HG03060 (cell line): ENCODE data around the gene CACNG7.

ENCODE experiments used
- ATAC-seq: cut with Tn5 transposase; IDR thresholded peaks from one replicate; pipeline ENCODE4 v1.9.1; 2021; ENCODE audit warnings: low read depth, moderate number of reproducible peaks; ENCODE audit not compliant: unreplicated experiment

CACNG7 gene

GRCh38 chr19:53877361-53877766, 31.7 kb upstream of the CACNG7 start:
- no peak for ATAC-seq

- ATAC-seq: no peak
Observed at GRCh38 chr19:53878776-53879139, 30.3 kb upstream of the CACNG7 start.

- no peak for ATAC-seq
Observed at GRCh38 chr19:53879140-53880081, 29.7 kb upstream of the CACNG7 start.

GRCh38 chr19:53880711-53881481, 28.2 kb upstream of the CACNG7 start:
- ATAC-seq: no peak

- no peak for ATAC-seq
Observed at GRCh38 chr19:53881482-53882390, 27.3 kb upstream of the CACNG7 start, which contains the start of gene PRKCG. Gene PRKCG, plus strand, starts transcription at chr19:53882197. Its CDS starts 298 bp downstream, at chr19:53882495.

GRCh38 chr19:53882391-53883050, 26.6 kb upstream of the CACNG7 start:
- no peak for ATAC-seq

- no peak for ATAC-seq
Observed at GRCh38 chr19:53883231-53883661, 25.8 kb upstream of the CACNG7 start.

- ATAC-seq: no peak
Observed at GRCh38 chr19:53883741-53884140, 25.3 kb upstream of the CACNG7 start.

- no peak for ATAC-seq
Observed at GRCh38 chr19:53884256-53884655, 24.8 kb upstream of the CACNG7 start.

- no peak for ATAC-seq
Observed at GRCh38 chr19:53885036-53885435, 24.0 kb upstream of the CACNG7 start.

GRCh38 chr19:53892301-53892980, 16.6 kb upstream of the CACNG7 start:
- ATAC-seq: no peak

- ATAC-seq: no peak
Observed at GRCh38 chr19:53892981-53893325, 16.1 kb upstream of the CACNG7 start.

GRCh38 chr19:53894707-53895106, 14.4 kb upstream of the CACNG7 start:
- ATAC-seq: no peak

- ATAC-seq: no peak
Observed at GRCh38 chr19:53896682-53897081, 12.4 kb upstream of the CACNG7 start.

GRCh38 chr19:53897459-53897858, 11.6 kb upstream of the CACNG7 start:
- ATAC-seq: no peak

- no peak for ATAC-seq
Observed at GRCh38 chr19:53898166-53898565, 10.9 kb upstream of the CACNG7 start.

GRCh38 chr19:53898636-53899341, 10.3 kb upstream of the CACNG7 start:
- no peak for ATAC-seq

GRCh38 chr19:53900191-53900860, 8.8 kb upstream of the CACNG7 start:
- no peak for ATAC-seq
